Heart right ventricle (tissue), 16 donors: ENCODE measurements around the gene MXRA8. TPM values are rescaled to one million over a fixed set of nuclear protein-coding genes. Genes with fewer than 3 reads are reported as not detected.

Experiments used
- ATAC-seq, 8 donors: fragments of 200-7000 bp; cut with Tn5 transposase; one replicate each; pipeline ENCODE4 v1.9.1; 2020; ENCODE audit warnings: mild to moderate bottlenecking in 8 of 8, moderate library complexity in 8 of 8, moderate number of reproducible peaks in 1 of 8
- DNase-seq, 2 donors: peaks; one replicate each; pipeline ENCODE4 v3.0.0-alpha.2; 2020
- H3K27ac ChIP-seq, 10 donors: fragments of 200-600 bp; sonication (generic) in 2 of 10; one replicate each; pipeline versions ENCODE4 v1.5.0 to v1.8.0; 2020 to 2022; ENCODE audit warnings: mild to moderate bottlenecking in 3 of 10
- H3K27me3 ChIP-seq, 7 donors: fragments of 200-600 bp; one replicate each; pipeline ENCODE4 v1.8.0; 2021 to 2022; ENCODE audit warnings: mild to moderate bottlenecking in 2 of 7
- H3K36me3 ChIP-seq, 9 donors: fragments of 200-600 bp; sonication (generic) in 1 of 9; one replicate each; pipeline versions ENCODE4 v1.5.0 to v1.8.0; 2020 to 2022; ENCODE audit warnings: mild to moderate bottlenecking in 2 of 9
- H3K4me1 ChIP-seq, 9 donors: fragments of 200-600 bp; sonication (generic) in 1 of 9; one replicate each; pipeline versions ENCODE4 v1.5.0 to v1.8.0; 2020 to 2022; ENCODE audit warnings: mild to moderate bottlenecking in 4 of 9
- H3K4me3 ChIP-seq, 10 donors: fragments of 200-600 bp; sonication (generic) in 2 of 10; one replicate each; pipeline versions ENCODE4 v1.5.0 to v1.8.0; 2020 to 2022; ENCODE audit warnings: mild to moderate bottlenecking in 7 of 10, moderate library complexity in 2 of 10
- H3K9me3 ChIP-seq, 11 donors: fragments of 200-600 bp in 10 of 11; sonication (generic) in 2 of 11; one replicate each; pipeline versions ENCODE4 v1.5.0 to v1.8.0; 2013 to 2022; ENCODE audit warnings: mild to moderate bottlenecking in 2 of 11, control low read depth in 1 of 11, moderate library complexity in 1 of 11
- WGBS, 2 donors: extraction: QIAGEN DNeasy Blood & Tissue Kit; methylation state at CpG; one replicate each; pipeline ENCODE4 v1.1.7; 2013; ENCODE audit warnings: inconsistent platforms in 1 of 2; 5-methylcytosine and 5-hydroxymethylcytosine counted together
- intact Hi-C, 10 donors: fragments of 100-400 bp; cut with DNase I; formaldehyde crosslinking; loops; one replicate each; pipeline versions ENCODE4 v1.11.1 to v1.14.2; 2022
- polyA plus RNA-seq, 2 donors: library from polyadenylated mRNA; stranded (reverse); fragments of 200-250 nt; gene quantifications; one replicate each; pipeline ENCODE4 v1.2.3, GENCODE V29; 2013
- total RNA-seq, 10 donors: library from RNA; stranded (reverse); fragmentation: NEBNext Ultra II Directional in 3 of 10; extraction: Animal tissue kit (Norgen Biotek cat#: 25700) in 3 of 10; gene quantifications; one replicate each; pipeline versions ENCODE4 v1.2.1 to v1.2.4, GENCODE V29; 2021 to 2023
- TF ChIP-seq, protein P1 (sequence below), 9 donors: fragments of 200-600 bp; sonication (generic) in 2 of 9; IDR thresholded peaks; one replicate each; pipeline versions ENCODE4 v1.5.0 to v1.8.0; 2021 to 2022; ENCODE audit warnings: antibody characterized with exemption in 9 of 9, mild to moderate bottlenecking in 5 of 9, moderate library complexity in 1 of 9
- donor health status: Arrhythmogenic right ventricular cardiomyopathy.
- donor health status: ischemic (EF 13 %, LVEDD 7.1; RV severe dilation, severe dysfunction).
- donor health status: healthy with polysubstance abuse.
- donor health status: DM: no; HTN: yes; CAD: no.
- donor health status: DM: no; HTN: no; CAD: no.
- donor health status: ischemic (EF 25% LVEDD 6.9; RV normal size, moderate dysfunction).
- donor health status: ischemic (EF 25% LVEDD 5.7; RV mildly dilated, moderate dysfunction).
- donor health status: healthy.
- donor health status: DM: yes; HTN: yes; CAD: no.
- donor health status: Ischemic cardiomyopathy.
- donor health status: ischemic (EF 35%, LVEDD 5.7; RV mildly dilated, moderate dysfunction).
- donor health status: nonischemic (EF 11% LVEDD 7.7; RV severe dilation, severe dysfunction).
- donor health status: DM: yes; HTN: yes; CAD: no.
- donor health status: PGD.
- donor health status: ischemic (EF 29% LVEDD 5.4; RV normal size, mild dysfunction).
- donor health status: nonischemic (EF 23%, LVEDD 6.1; RV moderate dilation, normal function).

MXRA8 gene
- total and polyA plus RNA-seq, 12 donors = 7.2 to 35.6 (median 15.5) TPM

DNA sequence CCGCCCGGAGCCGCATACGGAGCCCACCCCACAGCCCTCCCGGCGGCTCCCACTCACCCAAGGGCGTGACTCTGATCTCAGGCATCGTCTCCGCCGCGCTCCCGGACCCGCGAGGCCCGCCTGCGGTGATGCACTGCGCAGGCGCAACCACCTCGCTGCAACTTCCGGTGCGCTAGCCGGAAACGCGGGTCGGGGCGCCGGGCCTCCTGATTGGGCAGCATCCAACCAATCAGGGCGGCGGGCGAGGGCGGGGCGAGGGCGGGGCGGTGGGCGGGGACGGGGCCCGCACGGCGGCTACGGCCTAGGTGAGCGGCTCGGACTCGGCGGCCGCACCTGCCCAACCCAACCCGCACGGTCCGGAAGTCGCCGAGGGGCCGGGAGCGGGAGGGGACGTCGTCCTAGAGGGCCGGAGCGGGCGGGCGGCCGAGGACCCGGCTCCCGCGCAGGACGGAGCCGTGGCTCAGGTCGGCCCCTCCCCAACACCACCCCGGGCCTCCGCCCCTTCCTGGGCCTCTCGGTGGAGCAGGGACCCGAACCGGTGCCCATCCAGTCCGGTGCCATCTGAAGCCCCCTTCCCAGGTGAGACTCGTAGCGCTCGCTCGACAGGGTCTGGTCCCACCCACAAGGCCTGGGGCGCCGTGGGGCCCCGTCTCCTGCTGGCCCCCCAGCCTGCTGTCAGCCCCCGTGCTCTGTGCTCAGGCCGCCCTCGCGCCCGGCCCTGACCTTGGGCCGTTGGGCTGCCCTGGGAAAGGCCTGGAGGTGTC lies 33.6 kb downstream of the MXRA8 start, which contains the start of the genes CPTP and INTS11:
Gene CPTP (plus strand): TSS at position 279 of the 764 bp plus-strand sequence. CDS start 2,109 bp downstream, outside the sequence.
Gene INTS11 (minus strand): TSS at position 137 of the 764 bp plus-strand sequence. CDS start 52 bp downstream, at position 85.
- DNase-seq (peak; percentile 94 to 97), ATAC-seq (peak; percentile 77 to 90 (median 82))
- peaks cover 0 to 51% (median 24%) of the 10 kb centered on the region in 9 donors for H3K36me3 ChIP-seq
- H3K27ac ChIP-seq = peak within 1 kb of the TSS; percentile 90 to 99 (median 94)
- peaks cover 11 to 74% (median 53%) of the 10 kb centered on the region in 9 donors for H3K4me1 ChIP-seq
- no peaks in the 10 kb centered on the region for H3K9me3 ChIP-seq
- peak within 1 kb of the TSS; percentile 69 to 100 (median 98) for H3K4me3 ChIP-seq
- TF ChIP-seq, protein P1, sequence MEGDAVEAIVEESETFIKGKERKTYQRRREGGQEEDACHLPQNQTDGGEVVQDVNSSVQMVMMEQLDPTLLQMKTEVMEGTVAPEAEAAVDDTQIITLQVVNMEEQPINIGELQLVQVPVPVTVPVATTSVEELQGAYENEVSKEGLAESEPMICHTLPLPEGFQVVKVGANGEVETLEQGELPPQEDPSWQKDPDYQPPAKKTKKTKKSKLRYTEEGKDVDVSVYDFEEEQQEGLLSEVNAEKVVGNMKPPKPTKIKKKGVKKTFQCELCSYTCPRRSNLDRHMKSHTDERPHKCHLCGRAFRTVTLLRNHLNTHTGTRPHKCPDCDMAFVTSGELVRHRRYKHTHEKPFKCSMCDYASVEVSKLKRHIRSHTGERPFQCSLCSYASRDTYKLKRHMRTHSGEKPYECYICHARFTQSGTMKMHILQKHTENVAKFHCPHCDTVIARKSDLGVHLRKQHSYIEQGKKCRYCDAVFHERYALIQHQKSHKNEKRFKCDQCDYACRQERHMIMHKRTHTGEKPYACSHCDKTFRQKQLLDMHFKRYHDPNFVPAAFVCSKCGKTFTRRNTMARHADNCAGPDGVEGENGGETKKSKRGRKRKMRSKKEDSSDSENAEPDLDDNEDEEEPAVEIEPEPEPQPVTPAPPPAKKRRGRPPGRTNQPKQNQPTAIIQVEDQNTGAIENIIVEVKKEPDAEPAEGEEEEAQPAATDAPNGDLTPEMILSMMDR (IDR thresholded peaks at IDR 0.05) = no peak
- H3K27me3 ChIP-seq = no peaks in the 10 kb centered on the region
- WGBS, 2 donors = 0 to 3% methylated on average over 63 to 84 of the region's 84 CpGs
- intact Hi-C loops = loop anchor here in 1 of 10 donors (2.0 kb wide), 1 partner anchor 24 kb away; the partner anchor contains the start of gene DVL1

DNA sequence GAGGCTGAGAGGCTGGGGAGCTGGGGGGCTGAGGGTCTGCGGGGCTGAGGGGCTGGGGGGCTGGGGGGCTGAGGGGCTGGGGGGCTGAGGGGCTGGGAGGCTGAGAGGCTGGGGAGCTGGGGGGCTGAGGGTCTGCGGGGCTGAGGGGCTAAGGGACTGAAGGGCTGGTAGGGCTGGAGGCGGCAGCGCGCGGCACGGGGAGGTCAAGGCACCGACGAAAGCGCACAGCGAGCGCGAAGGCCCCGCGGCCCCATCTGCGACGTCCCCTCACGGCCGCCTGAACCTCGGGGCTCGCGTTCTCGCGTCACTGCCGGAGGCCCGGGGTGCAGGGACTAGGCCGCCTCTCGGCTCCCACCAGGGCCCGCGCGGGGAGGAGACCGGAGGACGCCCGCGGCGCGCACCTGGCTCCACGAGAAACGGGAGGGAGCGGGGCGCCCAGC lies 34.3 kb downstream of the MXRA8 start:
- ATAC-seq (peak in 2 of 8 donors; percentile 0 to 3), DNase-seq (no peak)
- Histone ChIP-seq H3K36me3 (peaks cover 0 to 54% (median 26%) of the 10 kb centered on the region in 9 donors), H3K4me1 (peaks cover 11 to 71% (median 49%) of the 10 kb centered on the region in 9 donors), H3K27ac (peak overlapping the region; percentile 66 to 99 (median 94)), H3K9me3 (no peaks in the 10 kb centered on the region), H3K27me3 (no peaks in the 10 kb centered on the region), H3K4me3 (peak overlapping the region; percentile 69 to 100 (median 98))
- TF ChIP-seq, protein P1 (IDR thresholded peaks at IDR 0.05) = no peak
- intact Hi-C loops = loop anchor here in 1 of 10 donors (2.0 kb wide), 1 partner anchor 25 kb away; the partner anchor contains the start of gene DVL1
- WGBS, 2 donors = 0 to 1% methylated on average over 19 to 41 of the region's 41 CpGs

DNA sequence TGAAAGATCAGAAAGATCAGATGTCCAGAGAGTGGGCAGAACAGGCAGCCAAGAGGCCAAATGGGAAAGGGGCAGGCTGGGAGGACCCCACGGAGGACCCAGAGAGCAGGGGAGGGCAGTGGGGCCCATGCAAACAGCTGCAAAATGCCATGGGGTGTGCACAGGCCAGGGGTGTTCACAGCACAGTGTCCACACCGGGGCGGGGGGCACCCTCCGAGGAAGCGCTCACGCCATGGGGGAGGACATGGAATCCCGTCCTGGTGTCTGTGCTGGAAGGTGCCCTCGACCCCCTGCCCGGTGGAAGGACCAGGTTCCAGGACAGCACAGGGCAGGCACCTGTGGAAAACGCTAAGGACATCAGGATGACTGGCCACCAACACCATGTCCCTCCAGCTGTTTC lies 35.4 kb downstream of the MXRA8 start:
- 88 to 92% methylated on average over 10 of the region's 10 CpGs for WGBS, 2 donors
- H3K36me3 ChIP-seq = peaks cover 0 to 54% (median 20%) of the 10 kb centered on the region in 9 donors
- peak overlapping the region in 1 of 10 donors; percentile 3 for H3K4me3 ChIP-seq
- no peaks in the 10 kb centered on the region for H3K9me3 ChIP-seq
- no peak for DNase-seq
- TF ChIP-seq, protein P1 (IDR thresholded peaks at IDR 0.05) = no peak
- no peak for ATAC-seq
- no peaks in the 10 kb centered on the region for H3K27me3 ChIP-seq
- H3K27ac ChIP-seq = no peak overlapping the region
- H3K4me1 ChIP-seq = peaks cover 11 to 77% (median 48%) of the 10 kb centered on the region in 9 donors
- intact Hi-C loops = no loop called here

DNA sequence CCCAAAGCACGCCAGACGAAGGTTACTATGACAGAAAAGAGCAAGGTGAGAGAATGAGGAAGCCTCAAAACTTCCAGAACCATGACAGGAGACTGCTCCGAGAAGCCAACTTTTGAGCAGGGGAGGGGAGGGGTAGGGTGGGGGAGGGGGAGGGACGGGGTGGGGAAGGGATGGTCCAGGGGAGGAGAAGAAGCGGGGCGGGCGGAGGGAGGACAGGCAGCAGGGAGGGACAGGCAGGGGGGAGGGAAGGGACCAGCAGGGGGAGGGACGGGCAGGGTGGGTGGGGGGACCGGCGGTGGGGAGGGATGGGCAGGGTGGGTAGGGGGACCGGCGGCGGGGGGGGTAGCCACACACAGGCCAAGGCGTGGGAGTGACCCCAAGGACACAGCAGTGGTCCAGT lies 35.9 kb downstream of the MXRA8 start:
- TF ChIP-seq, protein P1 (IDR thresholded peaks at IDR 0.05) = no peak
- no peaks in the 10 kb centered on the region for H3K27me3 ChIP-seq
- no peak overlapping the region for H3K4me3 ChIP-seq
- WGBS, 2 donors = 86 to 87% methylated on average over 10 to 14 of the region's 14 CpGs
- intact Hi-C loops = no loop called here
- no peak overlapping the region for H3K27ac ChIP-seq
- no peak for ATAC-seq
- H3K4me1 ChIP-seq = peaks cover 11 to 77% (median 51%) of the 10 kb centered on the region in 9 donors
- H3K9me3 ChIP-seq = no peaks in the 10 kb centered on the region
- peaks cover 0 to 54% (median 15%) of the 10 kb centered on the region in 9 donors for H3K36me3 ChIP-seq
- DNase-seq = no peak
